GM21526 (cell line): ENCODE results near the gene AATK.
"Not testable (repeated sequence)": the region's sequence is repeated elsewhere in the genome, so short reads cannot be mapped to it uniquely, and the experiment has no call there.

ENCODE experiments used
- ATAC-seq: cut with Tn5 transposase; IDR thresholded peaks from one replicate; pipeline ENCODE4 v1.9.1; 2021; ENCODE audit warnings: moderate library complexity; ENCODE audit not compliant: unreplicated experiment, low FRiP score

AATK gene

GRCh38 chr17:81080019-81080418 is 86.0 kb downstream of the AATK start:
- ATAC-seq = no peak

- ATAC-seq = not testable (repeated sequence)
These were observed 87.8 kb downstream of the AATK start for GRCh38 chr17:81078026-81078913.

- no peak for ATAC-seq
These were observed 89.8 kb downstream of the AATK start for GRCh38 chr17:81076141-81076679.

GRCh38 chr17:81075307-81075706 is 90.7 kb downstream of the AATK start:
- ATAC-seq = no peak

- ATAC-seq = no peak
These were observed 91.1 kb downstream of the AATK start for GRCh38 chr17:81074875-81075274.

- ATAC-seq = no peak
These were observed 91.8 kb downstream of the AATK start for GRCh38 chr17:81073967-81074839.

- no peak for ATAC-seq
These were observed 94.0 kb downstream of the AATK start for GRCh38 chr17:81071761-81072741.

GRCh38 chr17:81070541-81071246 is 95.3 kb downstream of the AATK start:
- no peak for ATAC-seq

- no peak for ATAC-seq
These were observed 96.8 kb downstream of the AATK start for GRCh38 chr17:81069135-81069645.

- no peak for ATAC-seq
These were observed 97.4 kb downstream of the AATK start for GRCh38 chr17:81068411-81069134.

- no peak for ATAC-seq
These were observed 98.6 kb downstream of the AATK start for GRCh38 chr17:81067391-81067811.
